OCI-LY7 (cell line): ENCODE measurements around the gene CRABP2.

Source experiments
- CTCF ChIP-seq: fragments of 200-600 bp; sonication (generic); conservative IDR thresholded peaks from 2 replicates; pipeline ENCODE4 v1.5.1; 2014; ENCODE audit warnings: mild to moderate bottlenecking, antibody characterized with exemption, low read length, moderate library complexity, mixed read lengths
- EZH2phosphoT487 ChIP-seq: fragments of 200-600 bp; sonication (generic); IDR thresholded peaks from 2 replicates; pipeline ENCODE4 v1.6.1; 2018; ENCODE audit warnings: low read depth, borderline replicate concordance, mild to moderate bottlenecking, mixed run types, antibody characterized with exemption, low read length, moderate library complexity, mixed read lengths

DNA sequence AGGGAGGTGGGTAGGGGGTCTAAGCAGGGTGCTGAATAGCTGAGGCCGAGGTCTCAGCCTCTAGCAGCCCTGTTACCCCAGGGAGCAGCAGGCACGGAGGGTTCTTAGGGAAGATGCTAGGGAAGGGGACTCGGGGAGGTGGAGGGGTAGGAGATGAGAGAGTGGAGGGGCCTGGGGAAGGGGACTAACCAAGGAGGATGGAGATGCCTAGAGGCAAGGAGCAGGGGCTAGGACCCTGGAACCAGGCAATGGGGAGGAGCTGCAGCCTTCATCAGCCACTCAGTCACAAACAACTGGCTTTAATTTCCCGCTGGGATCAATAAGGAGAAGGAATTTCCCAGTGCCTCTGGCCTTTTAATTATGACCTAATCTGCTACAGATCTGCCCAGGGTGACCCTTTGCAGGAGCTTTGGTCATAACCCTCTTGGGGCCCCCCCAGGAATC is 2.9 kb upstream of the CRABP2 start:
- TF ChIP-seq CTCF (no peak), EZH2phosphoT487 (no peak)
